Activated naive CD4-positive, alpha-beta T cell treated with anti-CD3 and anti-CD28 coated beads, Interleukin-2, amount 50 U/mL, for 16 hours (primary cell): ENCODE results near the gene GOSR2.
"Not testable (repeated sequence)": the region's sequence is repeated elsewhere in the genome, so short reads cannot be mapped to it uniquely, and the experiment has no call there.

Source experiments
- DNase-seq: peaks from one replicate; pipeline ENCODE4 v3.0.0-alpha.2; 2020

GOSR2 gene

GRCh38 chr17:46935658-46936266 is 12.8 kb downstream of the GOSR2 start:
- DNase-seq: no peak

- peak; percentile 73 for DNase-seq
These were observed 17.9 kb downstream of the GOSR2 start for GRCh38 chr17:46940692-46941404.

- peak; percentile 53 for DNase-seq
These were observed 19.7 kb downstream of the GOSR2 start for GRCh38 chr17:46942441-46943217.

GRCh38 chr17:46943218-46943500 is 20.2 kb downstream of the GOSR2 start:
- no peak for DNase-seq

- no peak for DNase-seq
These were observed 20.8 kb downstream of the GOSR2 start for GRCh38 chr17:46943501-46944393.

GRCh38 chr17:46944931-46945330 is 22.0 kb downstream of the GOSR2 start:
- DNase-seq: no peak

- no peak for DNase-seq
These were observed 24.3 kb downstream of the GOSR2 start for GRCh38 chr17:46947216-46947615.

GRCh38 chr17:46948544-46948943 is 25.6 kb downstream of the GOSR2 start:
- DNase-seq: no peak

- no peak for DNase-seq
These were observed 26.6 kb downstream of the GOSR2 start for GRCh38 chr17:46949291-46950174.

- DNase-seq: no peak
These were observed 27.5 kb downstream of the GOSR2 start for GRCh38 chr17:46950342-46950996.

GRCh38 chr17:46950997-46951621 is 28.1 kb downstream of the GOSR2 start:
- no peak for DNase-seq

- DNase-seq: no peak
These were observed 28.7 kb downstream of the GOSR2 start for GRCh38 chr17:46951706-46952105.

- DNase-seq: no peak
These were observed 29.2 kb downstream of the GOSR2 start for GRCh38 chr17:46952115-46952514.

- DNase-seq: not testable (repeated sequence)
These were observed 30.2 kb downstream of the GOSR2 start for GRCh38 chr17:46953191-46953590.

- DNase-seq: no peak
These were observed 35.2 kb downstream of the GOSR2 start for GRCh38 chr17:46958041-46958591.

- DNase-seq: no peak
These were observed 37.2 kb downstream of the GOSR2 start for GRCh38 chr17:46960152-46960551.

GRCh38 chr17:46962374-46962790 is 39.4 kb downstream of the GOSR2 start:
- no peak for DNase-seq

- no peak for DNase-seq
These were observed 40.6 kb downstream of the GOSR2 start for GRCh38 chr17:46963571-46963970.

GRCh38 chr17:46964315-46965265 is 41.6 kb downstream of the GOSR2 start:
- no peak for DNase-seq
